Ramos (cell line): ENCODE measurements around the gene ANKHD1.
"Not testable (repeated sequence)": the region's sequence is repeated elsewhere in the genome, so short reads cannot be mapped to it uniquely, and the experiment has no call there.

Source experiments
- in situ Hi-C: fragments of 300-500 bp; cut with MboI; formaldehyde crosslinking; loops from one replicate; pipeline ENCODE4 v1.14.3; 2022; ENCODE audit warnings: low sequenced_read_pairs; ENCODE audit not compliant: unreplicated experiment

ANKHD1 gene

GRCh38 chr5:140575309-140575708 is 173.7 kb downstream of the ANKHD1 start:
- in situ Hi-C loops: no loop called here

GRCh38 chr5:140576776-140577201 is 175.2 kb downstream of the ANKHD1 start:
- in situ Hi-C loops: no loop called here

- in situ Hi-C loops: not testable (repeated sequence)
Observed at GRCh38 chr5:140579188-140579747, 177.6 kb downstream of the ANKHD1 start.

- in situ Hi-C loops: no loop called here
Observed at GRCh38 chr5:140587495-140587894, 185.9 kb downstream of the ANKHD1 start.

GRCh38 chr5:140588311-140589070 is 186.9 kb downstream of the ANKHD1 start:
- in situ Hi-C loops: no loop called here
